DOHH2 (cell line): ENCODE measurements around the gene TTYH1.

Experiments
- EZH2phosphoT487 ChIP-seq: fragments of 200-600 bp; sonication (generic); IDR thresholded peaks from 2 replicates; pipeline ENCODE4 v1.6.1; 2017; ENCODE audit warnings: borderline replicate concordance, mild to moderate bottlenecking, antibody characterized with exemption, low read length, moderate library complexity, mixed read lengths
- TF ChIP-seq, protein P1 (sequence below): fragments of 200-600 bp; sonication (generic); IDR thresholded peaks from one replicate; pipeline ENCODE4 v1.5.1; 2014; ENCODE audit warnings: antibody characterized with exemption, mild to moderate bottlenecking, low read depth, low read length; ENCODE audit not compliant: poor library complexity, severe bottlenecking

DNA sequence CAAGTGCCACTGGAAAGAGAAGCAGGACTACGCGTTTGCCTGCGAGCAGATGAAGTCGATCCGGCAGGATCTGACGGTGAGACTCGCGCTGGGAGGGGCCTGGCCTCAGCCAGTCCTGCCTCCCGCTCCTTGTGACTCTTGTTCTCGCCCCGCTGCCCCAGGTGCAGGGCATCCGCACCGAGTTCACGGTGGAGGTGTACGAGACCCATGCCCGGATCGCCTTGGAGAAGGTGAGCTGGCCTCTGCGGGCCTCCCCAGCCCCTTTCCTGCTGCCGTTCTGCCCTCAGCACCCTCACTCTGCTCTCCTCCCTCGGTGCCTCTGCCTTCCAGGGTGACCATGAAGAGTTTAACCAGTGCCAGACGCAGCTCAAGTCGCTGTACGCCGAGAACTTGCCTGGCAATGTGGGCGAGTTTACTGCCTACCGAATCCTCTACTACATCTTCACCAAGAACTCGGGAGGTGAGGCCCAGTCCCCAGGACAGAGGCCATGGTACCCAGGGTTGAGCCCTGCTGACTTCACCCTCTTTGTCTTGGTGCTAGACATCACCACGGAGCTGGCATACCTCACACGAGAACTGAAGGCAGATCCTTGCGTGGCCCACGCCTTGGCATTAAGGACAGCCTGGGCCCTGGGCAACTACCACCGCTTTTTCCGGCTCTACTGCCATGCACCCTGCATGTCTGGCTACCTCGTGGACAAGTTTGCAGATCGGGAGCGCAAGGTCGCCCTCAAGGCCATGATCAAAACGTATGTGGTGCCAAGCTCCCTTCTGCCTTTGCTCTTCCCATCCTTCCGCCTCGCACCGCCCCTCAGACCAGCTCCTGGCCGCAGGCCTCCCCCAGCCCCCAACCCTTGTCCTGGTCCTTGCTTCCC, 42.7 kb downstream of the TTYH1 start:
- TF ChIP-seq, protein P1, sequence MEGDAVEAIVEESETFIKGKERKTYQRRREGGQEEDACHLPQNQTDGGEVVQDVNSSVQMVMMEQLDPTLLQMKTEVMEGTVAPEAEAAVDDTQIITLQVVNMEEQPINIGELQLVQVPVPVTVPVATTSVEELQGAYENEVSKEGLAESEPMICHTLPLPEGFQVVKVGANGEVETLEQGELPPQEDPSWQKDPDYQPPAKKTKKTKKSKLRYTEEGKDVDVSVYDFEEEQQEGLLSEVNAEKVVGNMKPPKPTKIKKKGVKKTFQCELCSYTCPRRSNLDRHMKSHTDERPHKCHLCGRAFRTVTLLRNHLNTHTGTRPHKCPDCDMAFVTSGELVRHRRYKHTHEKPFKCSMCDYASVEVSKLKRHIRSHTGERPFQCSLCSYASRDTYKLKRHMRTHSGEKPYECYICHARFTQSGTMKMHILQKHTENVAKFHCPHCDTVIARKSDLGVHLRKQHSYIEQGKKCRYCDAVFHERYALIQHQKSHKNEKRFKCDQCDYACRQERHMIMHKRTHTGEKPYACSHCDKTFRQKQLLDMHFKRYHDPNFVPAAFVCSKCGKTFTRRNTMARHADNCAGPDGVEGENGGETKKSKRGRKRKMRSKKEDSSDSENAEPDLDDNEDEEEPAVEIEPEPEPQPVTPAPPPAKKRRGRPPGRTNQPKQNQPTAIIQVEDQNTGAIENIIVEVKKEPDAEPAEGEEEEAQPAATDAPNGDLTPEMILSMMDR: no peak
- TF ChIP-seq EZH2phosphoT487: no peak
